Measurements from ENCODE around the gene NSG1.

- no peak for TF ChIP-seq POLR2A (IDR thresholded peaks at IDR 0.05)
- no peak for TF ChIP-seq CTCF (IDR thresholded peaks at IDR 0.05)
- no peak for TF ChIP-seq POLR2AphosphoS5 (IDR thresholded peaks at IDR 0.05)
- TF ChIP-seq EP300 (IDR thresholded peaks at IDR 0.05): no peak
These were observed 70.1 kb downstream of the NSG1 start for GRCh38 chr4:4456816-4457578.

Data from sigmoid colon (tissue), 4 donors.